Lung (tissue), 12 donors: ENCODE results near the gene RBM20. TPM values are rescaled to one million over a fixed set of nuclear protein-coding genes. Genes with fewer than 3 reads are reported as not detected.

Experiments
- ATAC-seq: fragments of 200-7000 bp; cut with Tn5 transposase; one replicate; pipeline ENCODE4 v1.9.1; 2020; ENCODE audit warnings: moderate number of reproducible peaks; ENCODE audit not compliant: insufficient read depth, low FRiP score
- DNase-seq, 3 donors: peaks; one replicate each; pipeline ENCODE4 v3.0.0-alpha.2; 2013 to 2017
- H3K27ac ChIP-seq, 2 donors: one replicate each; pipeline ENCODE4 v1.5.1; 2013; ENCODE audit warnings: mild to moderate bottlenecking in 2 of 2, moderate library complexity in 2 of 2, control low read depth in 1 of 2, inconsistent platforms in 1 of 2, low read depth in 1 of 2, low read length in 1 of 2
- H3K27me3 ChIP-seq, 3 donors: one replicate each; pipeline ENCODE4 v1.5.1; 2013; ENCODE audit warnings: low read length in 2 of 3; ENCODE audit not compliant: control insufficient read depth in 3 of 3, insufficient read depth in 3 of 3
- H3K36me3 ChIP-seq, 4 donors: one replicate each; pipeline ENCODE4 v1.5.1; 2013; ENCODE audit warnings: low read length in 4 of 4, mild to moderate bottlenecking in 1 of 4, moderate library complexity in 1 of 4; ENCODE audit not compliant: control insufficient read depth in 4 of 4, insufficient read depth in 4 of 4
- H3K4me1 ChIP-seq, 5 donors: one replicate each; pipeline ENCODE4 v1.5.1; 2013; ENCODE audit warnings: low read length in 5 of 5, mild to moderate bottlenecking in 2 of 5, moderate library complexity in 1 of 5; ENCODE audit not compliant: control insufficient read depth in 5 of 5, insufficient read depth in 5 of 5
- H3K4me3 ChIP-seq: one replicate; pipeline ENCODE4 v1.5.1; 2013; ENCODE audit warnings: mild to moderate bottlenecking, control low read depth, moderate library complexity
- H3K9ac ChIP-seq, 2 donors: one replicate each; pipeline ENCODE4 v1.5.1; 2013; ENCODE audit warnings: low read length in 2 of 2, control low read depth in 1 of 2; ENCODE audit not compliant: insufficient read depth in 1 of 2
- H3K9me3 ChIP-seq, 4 donors: one replicate each; pipeline ENCODE4 v1.5.1; 2013; ENCODE audit warnings: low read length in 3 of 4, mild to moderate bottlenecking in 1 of 4, moderate library complexity in 1 of 4; ENCODE audit not compliant: control insufficient read depth in 4 of 4, insufficient read depth in 3 of 4
- CTCF ChIP-seq: IDR thresholded peaks from 2 replicates; pipeline ENCODE4 v1.5.1; 2012; ENCODE audit warnings: mild to moderate bottlenecking; ENCODE audit errors: control extremely low read depth, extremely low read depth
- WGBS, 2 donors: extraction: QIAGEN DNeasy Blood & Tissue Kit; methylation state at CpG; one replicate each; pipeline ENCODE4 v1.1.7; 2013; 5-methylcytosine and 5-hydroxymethylcytosine counted together
- polyA plus RNA-seq, 2 donors: library from polyadenylated mRNA; stranded (reverse); fragments of 200-250 nt; gene quantifications; one replicate each; pipeline ENCODE4 v1.2.1, GENCODE V29; 2013
- total RNA-seq, 2 donors: library from RNA; depleted of rRNA in 1 of 2; stranded (reverse); fragments of >200 nt in 1 of 2; gene quantifications; one replicate each; pipeline ENCODE4 v1.2.1, GENCODE V29; 2014 to 2021
- donor health status: control.
- donor health status: control.
- donor health status: Bipolar disorder and iron deficiency.
- donor health status: healthy.
- donor health status: DM: yes; HTN: yes; CAD: no.

RBM20 gene
- total and polyA plus RNA-seq, 4 donors: 0.25 to 3.3 (median 0.66) TPM

DNA sequence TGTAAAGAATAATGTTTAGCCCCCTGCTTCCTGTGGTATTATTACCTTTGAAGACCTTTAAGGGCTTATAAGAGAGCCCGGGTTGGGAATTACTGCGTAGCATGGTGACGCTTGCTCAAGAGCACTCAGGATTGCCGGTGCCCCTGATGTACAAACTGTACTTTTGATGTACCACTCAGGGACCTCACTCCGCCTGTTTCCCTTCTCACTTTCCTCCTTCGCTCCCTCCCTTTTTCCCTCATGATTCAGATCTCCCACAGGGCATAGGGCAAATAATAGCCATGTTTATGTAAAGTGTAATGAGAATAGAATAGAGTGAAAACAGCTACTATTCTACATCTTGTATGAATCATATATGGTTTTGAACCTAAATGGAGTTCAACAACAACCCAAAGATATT, 149.8 kb downstream of the RBM20 start:
- WGBS, 2 donors: 76 to 84% methylated on average over 6 of the region's 6 CpGs
- TF ChIP-seq CTCF: no peak
- no peak overlapping the region for H3K9ac ChIP-seq
- no peaks in the 10 kb centered on the region for H3K27me3 ChIP-seq
- DNase-seq (peak; percentile 36 to 57 (median 55)), ATAC-seq (no peak)
- H3K9me3 ChIP-seq: no peaks in the 10 kb centered on the region
- peaks cover 6 to 38% (median 16%) of the 10 kb centered on the region in 5 donors for H3K4me1 ChIP-seq
- peaks cover 0 to 8% (median 0%) of the 10 kb centered on the region in 4 donors for H3K36me3 ChIP-seq
- H3K4me3 ChIP-seq: no peak overlapping the region
- peak overlapping the region in 1 of 2 donors; percentile 87 for H3K27ac ChIP-seq

- WGBS, 2 donors: 89 to 91% methylated on average over 4 of the region's 4 CpGs
- peak overlapping the region in 1 of 2 donors; percentile 58 for H3K27ac ChIP-seq
- no peaks in the 10 kb centered on the region for H3K27me3 ChIP-seq
- H3K4me3 ChIP-seq: no peak overlapping the region
- DNase-seq: peak in 1 of 3 donors; percentile 28
- no peak overlapping the region for H3K9ac ChIP-seq
- H3K9me3 ChIP-seq: no peaks in the 10 kb centered on the region
- peaks cover 0 to 14% (median 0%) of the 10 kb centered on the region in 4 donors for H3K36me3 ChIP-seq
- no peak for ATAC-seq
- TF ChIP-seq CTCF: no peak
- peaks cover 6 to 28% (median 11%) of the 10 kb centered on the region in 5 donors for H3K4me1 ChIP-seq
These were observed 150.7 kb downstream of the RBM20 start for GRCh38 chr10:110794808-110795207.

DNA sequence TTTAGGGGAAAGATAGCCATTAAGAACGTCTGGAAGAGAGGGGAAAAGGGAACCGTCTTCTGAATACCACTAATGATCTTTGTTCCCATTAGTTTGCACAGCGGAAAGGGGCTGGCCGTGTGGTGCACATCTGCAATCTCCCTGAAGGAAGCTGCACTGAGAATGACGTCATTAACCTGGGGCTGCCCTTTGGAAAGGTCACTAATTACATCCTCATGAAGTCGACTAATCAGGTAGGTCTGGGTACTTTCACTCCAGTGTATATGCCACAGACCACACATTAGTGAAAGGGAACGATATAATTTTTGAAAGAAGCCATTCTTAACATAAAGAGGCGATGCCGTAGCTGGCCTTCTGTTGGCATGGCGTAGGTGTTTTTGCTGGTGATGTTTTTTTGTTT, 153.3 kb downstream of the RBM20 start:
- H3K27ac ChIP-seq: peak overlapping the region in 1 of 2 donors; percentile 77
- H3K9ac ChIP-seq: no peak overlapping the region
- no peaks in the 10 kb centered on the region for H3K9me3 ChIP-seq
- H3K27me3 ChIP-seq: no peaks in the 10 kb centered on the region
- 77 to 82% methylated on average over 10 of the region's 10 CpGs for WGBS, 2 donors
- TF ChIP-seq CTCF: no peak
- H3K4me1 ChIP-seq: peaks cover 1 to 10% (median 8%) of the 10 kb centered on the region in 5 donors
- DNase-seq (no peak), ATAC-seq (no peak)
- no peak overlapping the region for H3K4me3 ChIP-seq
- H3K36me3 ChIP-seq: peaks cover 0 to 18% (median 0%) of the 10 kb centered on the region in 4 donors

DNA sequence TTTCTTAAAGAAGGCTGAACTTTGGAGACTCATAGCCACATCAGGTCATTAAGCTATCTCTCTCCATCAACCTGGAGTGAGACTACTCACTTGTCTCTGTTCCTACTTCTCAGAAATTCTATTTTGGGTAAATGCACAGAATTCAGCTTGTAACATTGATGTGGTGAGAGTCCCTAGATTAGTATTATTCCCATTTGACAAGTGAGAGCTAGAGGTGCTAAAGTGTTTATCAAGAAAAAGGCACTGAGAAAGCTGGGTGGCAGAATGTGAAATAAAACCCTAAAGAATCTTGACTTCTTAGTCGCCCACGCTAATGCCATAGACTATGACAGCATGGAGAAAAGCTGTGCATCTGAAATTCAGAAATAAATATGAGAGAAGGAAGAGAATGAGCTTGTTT, 154.2 kb downstream of the RBM20 start:
- TF ChIP-seq CTCF: no peak
- 97 to 98% methylated on average over 2 of the region's 2 CpGs for WGBS, 2 donors
- Histone ChIP-seq H3K4me3 (no peak overlapping the region), H3K27me3 (no peaks in the 10 kb centered on the region), H3K27ac (no peak overlapping the region), H3K9me3 (no peaks in the 10 kb centered on the region), H3K9ac (no peak overlapping the region), H3K4me1 (peaks cover 1 to 15% (median 6%) of the 10 kb centered on the region in 5 donors), H3K36me3 (peaks cover 0 to 18% (median 0%) of the 10 kb centered on the region in 4 donors)
- ATAC-seq (no peak), DNase-seq (no peak)
